Heart left ventricle (tissue), 16 donors: ENCODE measurements around the gene MRC2. TPM values are rescaled to one million over a fixed set of nuclear protein-coding genes. Genes with fewer than 3 reads are reported as not detected.

Experiments used
- ATAC-seq, 4 donors: fragments of 200-7000 bp; cut with Tn5 transposase; one replicate each; pipeline ENCODE4 v1.9.1; 2020 to 2022; ENCODE audit warnings: moderate library complexity in 4 of 4, mild to moderate bottlenecking in 3 of 4, moderate number of reproducible peaks in 1 of 4
- DNase-seq, 5 donors: peaks; one replicate each; pipeline ENCODE4 v3.0.0-alpha.2; 2020
- H3K27ac ChIP-seq, 12 donors: fragments of 200-600 bp; sonication (generic) in 4 of 12; one replicate each; pipeline versions ENCODE4 v1.5.0 to v1.8.0; 2016 to 2022; ENCODE audit warnings: mild to moderate bottlenecking in 2 of 12
- H3K27me3 ChIP-seq, 9 donors: fragments of 200-600 bp; sonication (generic) in 2 of 9; one replicate each; pipeline versions ENCODE4 v1.5.1 to v1.8.0; 2016 to 2022; ENCODE audit warnings: mild to moderate bottlenecking in 3 of 9
- H3K36me3 ChIP-seq, 9 donors: fragments of 200-600 bp; sonication (generic) in 2 of 9; one replicate each; pipeline versions ENCODE4 v1.5.0 to v1.8.0; 2018 to 2022; ENCODE audit warnings: mild to moderate bottlenecking in 2 of 9
- H3K4me1 ChIP-seq, 12 donors: fragments of 200-600 bp; sonication (generic) in 4 of 12; one replicate each; pipeline versions ENCODE4 v1.5.0 to v1.8.0; 2016 to 2022; ENCODE audit warnings: mild to moderate bottlenecking in 3 of 12
- H3K4me3 ChIP-seq, 12 donors: fragments of 200-600 bp; sonication (generic) in 4 of 12; one replicate each; pipeline versions ENCODE4 v1.5.0 to v1.8.0; 2017 to 2022; ENCODE audit warnings: mild to moderate bottlenecking in 9 of 12, moderate library complexity in 4 of 12
- H3K9me3 ChIP-seq, 12 donors: fragments of 200-600 bp; sonication (generic) in 4 of 12; one replicate each; pipeline versions ENCODE4 v1.5.0 to v1.8.0; 2016 to 2022; ENCODE audit warnings: mild to moderate bottlenecking in 1 of 12
- CTCF ChIP-seq, 12 donors: fragments of 200-600 bp; sonication (generic) in 4 of 12; IDR thresholded peaks; one replicate each; pipeline versions ENCODE4 v1.5.0 to v1.8.0; 2018 to 2022; ENCODE audit warnings: antibody characterized with exemption in 12 of 12, mild to moderate bottlenecking in 5 of 12
- POLR2A ChIP-seq, 2 donors: fragments of 450-650 bp; IDR thresholded peaks; one replicate each; pipeline ENCODE4 v1.6.1; 2017; ENCODE audit warnings: antibody characterized with exemption in 2 of 2, mild to moderate bottlenecking in 2 of 2, moderate library complexity in 2 of 2
- WGBS, 4 donors: extraction: QIAGEN DNeasy Blood & Tissue Kit in 2 of 4; methylation state at CpG; one replicate each; pipeline versions ENCODE4 v1.1.5 to v1.1.7; 2013 to 2018; 5-methylcytosine and 5-hydroxymethylcytosine counted together
- intact Hi-C, 10 donors: fragments of 100-400 bp; cut with DNase I; formaldehyde crosslinking; loops; one replicate each; pipeline versions ENCODE4 v1.11.1 to v1.14.2; 2022
- polyA plus RNA-seq, 2 donors: library from polyadenylated mRNA; stranded (reverse); fragments of 200-250 nt; gene quantifications; one replicate each; pipeline ENCODE4 v1.2.3, GENCODE V29; 2013
- total RNA-seq, 9 donors: library from RNA; depleted of rRNA in 2 of 9; stranded (reverse); fragments of >200 nt in 2 of 9; fragmentation: NEBNext Ultra II Directional in 3 of 9; extraction: Animal tissue kit (Norgen Biotek cat#: 25700) in 3 of 9; gene quantifications; one replicate each; pipeline versions ENCODE4 v1.1.0 to v1.2.4, GENCODE V29; 2016 to 2023
- donor health status: ischemic (EF 13 %, LVEDD 7.1; RV severe dilation, severe dysfunction).
- donor health status: healthy with polysubstance abuse.
- donor health status: DM: no; HTN: yes; CAD: no.
- donor health status: DM: no; HTN: no; CAD: no.
- donor health status: ischemic (EF 25% LVEDD 6.9; RV normal size, moderate dysfunction).
- donor health status: ischemic (EF 25% LVEDD 5.7; RV mildly dilated, moderate dysfunction).
- donor health status: healthy.
- donor health status: DM: yes; HTN: yes; CAD: no.
- donor health status: ischemic (EF 35%, LVEDD 5.7; RV mildly dilated, moderate dysfunction).
- donor health status: nonischemic (EF 11% LVEDD 7.7; RV severe dilation, severe dysfunction).
- donor health status: DM: yes; HTN: yes; CAD: no.
- donor health status: PGD.
- donor health status: ischemic (EF 29% LVEDD 5.4; RV normal size, mild dysfunction).
- donor health status: nonischemic (EF 23%, LVEDD 6.1; RV moderate dilation, normal function).

The MRC2 gene
- total and polyA plus RNA-seq, 11 donors, result 13.1 to 50.8 (median 21.0) TPM

GRCh38 chr17:62732125-62732524 is 104.7 kb downstream of the MRC2 start:
- Histone ChIP-seq H3K4me1 (no peaks in the 10 kb centered on the region), H3K36me3 (no peaks in the 10 kb centered on the region), H3K9me3 (no peaks in the 10 kb centered on the region), H3K27me3 (no peaks in the 10 kb centered on the region), H3K4me3 (no peak overlapping the region), H3K27ac (no peak overlapping the region)
- DNase-seq (no peak), ATAC-seq (no peak)
- intact Hi-C loops, result no loop called here
- TF ChIP-seq POLR2A (IDR thresholded peaks at IDR 0.05), result no peak
- TF ChIP-seq CTCF (IDR thresholded peaks at IDR 0.05), result no peak
- 87 to 91% (median 91%) methylated on average over 5 of the region's 5 CpGs for WGBS, 4 donors

- no peaks in the 10 kb centered on the region for H3K9me3 ChIP-seq
- H3K4me1 ChIP-seq, result no peaks in the 10 kb centered on the region
- 87 to 90% (median 88%) methylated on average over 7 of the region's 7 CpGs for WGBS, 4 donors
- DNase-seq (no peak), ATAC-seq (no peak)
- no peaks in the 10 kb centered on the region for H3K36me3 ChIP-seq
- H3K27ac ChIP-seq, result no peak overlapping the region
- intact Hi-C loops, result no loop called here
- no peak for TF ChIP-seq CTCF (IDR thresholded peaks at IDR 0.05)
- no peak for TF ChIP-seq POLR2A (IDR thresholded peaks at IDR 0.05)
- no peaks in the 10 kb centered on the region for H3K27me3 ChIP-seq
- no peak overlapping the region for H3K4me3 ChIP-seq
Observed at GRCh38 chr17:62735044-62735651, 107.7 kb downstream of the MRC2 start.

GRCh38 chr17:62737513-62737912 is 110.0 kb downstream of the MRC2 start:
- H3K4me3 ChIP-seq, result no peak overlapping the region
- no peaks in the 10 kb centered on the region for H3K27me3 ChIP-seq
- no peaks in the 10 kb centered on the region for H3K9me3 ChIP-seq
- 87 to 92% (median 92%) methylated on average over 8 of the region's 8 CpGs for WGBS, 4 donors
- no peaks in the 10 kb centered on the region for H3K4me1 ChIP-seq
- no peak for ATAC-seq
- H3K27ac ChIP-seq, result no peak overlapping the region
- no peak for DNase-seq
- intact Hi-C loops, result no loop called here
- H3K36me3 ChIP-seq, result no peaks in the 10 kb centered on the region
- TF ChIP-seq CTCF (IDR thresholded peaks at IDR 0.05) (no peak), POLR2A (IDR thresholded peaks at IDR 0.05) (no peak)

GRCh38 chr17:62738281-62738680 is 110.8 kb downstream of the MRC2 start:
- no peak for DNase-seq
- H3K36me3 ChIP-seq, result no peaks in the 10 kb centered on the region
- no peak overlapping the region for H3K27ac ChIP-seq
- intact Hi-C loops, result no loop called here
- no peaks in the 10 kb centered on the region for H3K4me1 ChIP-seq
- no peak overlapping the region for H3K4me3 ChIP-seq
- no peak for ATAC-seq
- no peaks in the 10 kb centered on the region for H3K27me3 ChIP-seq
- 79 to 91% (median 86%) methylated on average over 9 of the region's 9 CpGs for WGBS, 4 donors
- no peaks in the 10 kb centered on the region for H3K9me3 ChIP-seq
- TF ChIP-seq CTCF (IDR thresholded peaks at IDR 0.05), result no peak
- no peak for TF ChIP-seq POLR2A (IDR thresholded peaks at IDR 0.05)
